K562 (cell line): ENCODE results near the gene HIPK2. TPM values are rescaled to one million over a fixed set of nuclear protein-coding genes. Genes with fewer than 3 reads are reported as not detected.
A peak's percentile ranks its signal among the peaks of the same experiment; 100 is the strongest.

Experiments
- ATF1 ChIP-seq, 2 experiments: fragments of 450-650 bp in 1 of 2; IDR thresholded peaks; 2 replicates each; pipeline ENCODE4 v1.6.1; 2016; ENCODE audit warnings: missing compliant biosample characterization in 1 of 2, missing genetic modification characterization in 1 of 2
- BRD9 ChIP-seq: fragments of 450-650 bp; IDR thresholded peaks from 2 replicates; pipeline ENCODE4 v1.6.1; 2018; ENCODE audit warnings: low read depth; ENCODE audit not compliant: partially characterized antibody
- HNRNPK ChIP-seq: fragments of 200-400 bp; formaldehyde crosslinking; IDR thresholded peaks from one replicate; pipeline ENCODE4 v1.6.1; 2018; ENCODE audit warnings: mild to moderate bottlenecking, low read depth, low read length; ENCODE audit not compliant: poor library complexity, severe bottlenecking
- KLF13 ChIP-seq: fragments of 450-650 bp; IDR thresholded peaks from 2 replicates; pipeline ENCODE4 v1.6.1; 2016; ENCODE audit warnings: missing genetic modification characterization, low read depth, mild to moderate bottlenecking, missing compliant biosample characterization, moderate library complexity, borderline replicate concordance
- RCOR1 ChIP-seq, 2 experiments: IDR thresholded peaks; 2 replicates each; pipeline ENCODE4 v1.6.1; 2012; ENCODE audit warnings: low read depth in 2 of 2, low read length in 2 of 2, borderline replicate concordance in 1 of 2, improper control_type of control experiment in 1 of 2
- SAFB ChIP-seq: fragments of 200-400 bp; formaldehyde crosslinking; IDR thresholded peaks from 2 replicates; pipeline ENCODE4 v1.6.1; 2017; ENCODE audit warnings: low read depth, low read length, borderline replicate concordance
- SIRT6 ChIP-seq: IDR thresholded peaks from one replicate; pipeline ENCODE4 v1.6.1; 2012; ENCODE audit warnings: low read depth, mild to moderate bottlenecking, control low read depth, inconsistent platforms, low read length, moderate library complexity
- TAF15 ChIP-seq: fragments of 200-400 bp; formaldehyde crosslinking; IDR thresholded peaks from 2 replicates; pipeline ENCODE4 v1.6.1; 2017; ENCODE audit warnings: mild to moderate bottlenecking, low read depth, low read length, moderate library complexity
- ZFP1 ChIP-seq: fragments of 450-650 bp; formaldehyde crosslinking; IDR thresholded peaks from 2 replicates; pipeline ENCODE4 v1.4.0; 2020; ENCODE audit warnings: mild to moderate bottlenecking, mixed read lengths
- ZNF24 ChIP-seq: fragments of 450-650 bp; IDR thresholded peaks from 2 replicates; pipeline ENCODE4 v1.6.1; 2016
- ZNF311 ChIP-seq: fragments of 250-450 bp; sonication (Bioruptor Pico); IDR thresholded peaks from 2 replicates; pipeline ENCODE4 v1.4.0; 2020; ENCODE audit warnings: mild to moderate bottlenecking, moderate library complexity
- ZNF431 ChIP-seq: sonication (generic); formaldehyde crosslinking; IDR thresholded peaks from 2 replicates; pipeline ENCODE4 v1.8.0; 2022; ENCODE audit warnings: mild to moderate bottlenecking, missing genetic modification reagents
- ZNF445 ChIP-seq: fragments of 250-450 bp; sonication (Bioruptor Pico); IDR thresholded peaks from 2 replicates; pipeline ENCODE4 v1.4.0; 2020; ENCODE audit warnings: low read depth, mild to moderate bottlenecking, moderate library complexity
- ZNF695 ChIP-seq: fragments of 450-650 bp; formaldehyde crosslinking; IDR thresholded peaks from 2 replicates; pipeline ENCODE4 v1.4.0; 2020; ENCODE audit warnings: mild to moderate bottlenecking, moderate library complexity
- ZSCAN29 ChIP-seq: fragments of 450-650 bp; IDR thresholded peaks from 2 replicates; pipeline ENCODE4 v1.6.1; 2017
- ZZZ3 ChIP-seq: fragments of 450-650 bp; IDR thresholded peaks from 2 replicates; pipeline ENCODE4 v1.6.1; 2016; ENCODE audit warnings: antibody characterized with exemption, mild to moderate bottlenecking, moderate library complexity
- polyA plus RNA-seq, 8 experiments: library from polyadenylated mRNA; depleted of rRNA in 4 of 8; stranded (reverse) in 5 of 8; unstranded in 3 of 8; fragments of >200 nt; fragmentation: Nextera tagmentation in 2 of 8; fragmentation: Illumina TruSeq in 1 of 8; extraction: Ambion mirVana in 2 of 8; extraction: Trizol in 1 of 8; gene quantifications; 2 replicates each; pipeline versions ENCODE4 v1.2.1 to v1.2.3, GENCODE V29; 2011 to 2014; ENCODE audit warnings: inconsistent platforms in 1 of 8, missing spikeins in 1 of 8
- total RNA-seq, 7 experiments: library from RNA; depleted of rRNA in 6 of 7; stranded (reverse); fragments of >200 nt in 6 of 7; fragmentation: Illumina TruSeq in 2 of 7; extraction: Trizol in 2 of 7; gene quantifications; 2 replicates each; pipeline versions ENCODE4 v1.2.1 to v1.2.3, GENCODE V29; 2011 to 2021; ENCODE audit warnings: low replicate concordance in 1 of 7
- TF ChIP-seq, protein P1 (sequence below): fragments of 250-450 bp; sonication (Bioruptor Pico); IDR thresholded peaks from 2 replicates; pipeline ENCODE4 v1.5.0; 2021
- TF ChIP-seq, protein P2 (sequence below): fragments of 450-650 bp; IDR thresholded peaks from 2 replicates; pipeline ENCODE4 v1.6.1; 2016; ENCODE audit warnings: antibody characterized with exemption
- TF ChIP-seq, protein P3 (sequence below): fragments of 450-650 bp; formaldehyde crosslinking; conservative IDR thresholded peaks from 2 replicates; pipeline ENCODE4 v1.4.0; 2022; ENCODE audit warnings: mild to moderate bottlenecking, missing genetic modification characterization
- TF ChIP-seq, protein P4 (sequence below): fragments of 250-450 bp; sonication (Bioruptor Pico); IDR thresholded peaks from 2 replicates; pipeline ENCODE4 v1.5.0; 2020; ENCODE audit warnings: mild to moderate bottlenecking
- TF ChIP-seq, protein P5 (sequence below): fragments of 250-450 bp; sonication (Bioruptor Pico); IDR thresholded peaks from 2 replicates; pipeline ENCODE4 v1.8.0; 2022; ENCODE audit warnings: moderate library complexity, mild to moderate bottlenecking, inconsistent platforms
- TF ChIP-seq, protein P6 (sequence below): fragments of 250-450 bp; sonication (Bioruptor Pico); IDR thresholded peaks from 2 replicates; pipeline ENCODE4 v1.8.0; 2022; ENCODE audit warnings: inconsistent platforms, mild to moderate bottlenecking, moderate library complexity, borderline replicate concordance

Gene HIPK2
- total and polyA plus RNA-seq, 9 of the 15 experiments (the other 6 are each of a cell fraction or from before 2014, with no cell fraction given): 0.69 to 19.8 (median 5.1) TPM

DNA sequence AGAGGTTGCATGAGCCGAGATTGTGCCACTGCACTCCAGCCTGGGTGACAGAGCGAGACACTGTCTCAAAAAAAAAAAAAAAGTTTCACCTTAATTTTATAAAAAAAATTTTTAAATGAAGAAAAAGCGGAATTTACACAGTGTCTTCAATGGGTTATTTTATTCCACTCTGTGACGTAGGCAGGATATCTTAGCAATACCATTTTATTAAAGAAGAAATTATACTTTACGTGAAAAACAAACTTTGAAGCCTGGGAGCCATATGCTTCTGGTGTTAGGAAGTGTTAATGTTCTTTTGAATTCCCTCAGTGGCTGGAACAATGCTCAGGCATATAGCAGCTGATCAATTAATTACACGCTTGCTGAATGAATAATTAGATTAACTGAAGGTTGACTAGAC, 176.6 kb downstream of the HIPK2 start (continued):
- TF ChIP-seq, protein P1, sequence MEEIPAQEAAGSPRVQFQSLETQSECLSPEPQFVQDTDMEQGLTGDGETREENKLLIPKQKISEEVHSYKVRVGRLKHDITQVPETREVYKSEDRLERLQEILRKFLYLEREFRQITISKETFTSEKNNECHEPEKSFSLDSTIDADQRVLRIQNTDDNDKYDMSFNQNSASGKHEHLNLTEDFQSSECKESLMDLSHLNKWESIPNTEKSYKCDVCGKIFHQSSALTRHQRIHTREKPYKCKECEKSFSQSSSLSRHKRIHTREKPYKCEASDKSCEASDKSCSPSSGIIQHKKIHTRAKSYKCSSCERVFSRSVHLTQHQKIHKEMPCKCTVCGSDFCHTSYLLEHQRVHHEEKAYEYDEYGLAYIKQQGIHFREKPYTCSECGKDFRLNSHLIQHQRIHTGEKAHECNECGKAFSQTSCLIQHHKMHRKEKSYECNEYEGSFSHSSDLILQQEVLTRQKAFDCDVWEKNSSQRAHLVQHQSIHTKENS (CRISPR knock-in tag): no peak
- TF ChIP-seq ZNF24: no peak
- TF ChIP-seq ZZZ3: no peak
- no peak for TF ChIP-seq RCOR1 (IDR thresholded peaks at IDR 0.05; ENCODE audit: borderline replicate concordance in 1 of 2, low read depth in 2 of 2, low read length in 2 of 2)
- TF ChIP-seq KLF13 (tag): no peak
- no peak for TF ChIP-seq TAF15
- no peak for TF ChIP-seq ZNF445 (CRISPR knock-in tag)
- TF ChIP-seq, protein P2, sequence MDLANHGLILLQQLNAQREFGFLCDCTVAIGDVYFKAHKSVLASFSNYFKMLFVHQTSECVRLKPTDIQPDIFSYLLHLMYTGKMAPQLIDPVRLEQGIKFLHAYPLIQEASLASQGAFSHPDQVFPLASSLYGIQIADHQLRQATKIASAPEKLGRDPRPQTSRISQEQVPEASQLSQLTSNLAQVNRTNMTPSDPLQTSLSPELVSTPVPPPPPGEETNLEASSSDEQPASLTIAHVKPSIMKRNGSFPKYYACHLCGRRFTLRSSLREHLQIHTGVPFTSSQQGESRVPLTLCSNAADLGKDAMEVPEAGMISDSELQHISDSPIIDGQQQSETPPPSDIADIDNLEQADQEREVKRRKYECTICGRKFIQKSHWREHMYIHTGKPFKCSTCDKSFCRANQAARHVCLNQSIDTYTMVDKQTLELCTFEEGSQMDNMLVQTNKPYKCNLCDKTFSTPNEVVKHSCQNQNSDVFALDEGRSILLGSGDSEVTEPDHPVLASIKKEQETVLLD: no peak
- no peak for TF ChIP-seq ZNF311
- no peak for TF ChIP-seq ZSCAN29
- no peak for TF ChIP-seq SAFB
- no peak for TF ChIP-seq ZNF431
- TF ChIP-seq, protein P3, sequence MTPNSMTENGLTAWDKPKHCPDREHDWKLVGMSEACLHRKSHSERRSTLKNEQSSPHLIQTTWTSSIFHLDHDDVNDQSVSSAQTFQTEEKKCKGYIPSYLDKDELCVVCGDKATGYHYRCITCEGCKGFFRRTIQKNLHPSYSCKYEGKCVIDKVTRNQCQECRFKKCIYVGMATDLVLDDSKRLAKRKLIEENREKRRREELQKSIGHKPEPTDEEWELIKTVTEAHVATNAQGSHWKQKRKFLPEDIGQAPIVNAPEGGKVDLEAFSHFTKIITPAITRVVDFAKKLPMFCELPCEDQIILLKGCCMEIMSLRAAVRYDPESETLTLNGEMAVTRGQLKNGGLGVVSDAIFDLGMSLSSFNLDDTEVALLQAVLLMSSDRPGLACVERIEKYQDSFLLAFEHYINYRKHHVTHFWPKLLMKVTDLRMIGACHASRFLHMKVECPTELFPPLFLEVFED (CRISPR knock-in tag): no peak
- TF ChIP-seq, protein P4, sequence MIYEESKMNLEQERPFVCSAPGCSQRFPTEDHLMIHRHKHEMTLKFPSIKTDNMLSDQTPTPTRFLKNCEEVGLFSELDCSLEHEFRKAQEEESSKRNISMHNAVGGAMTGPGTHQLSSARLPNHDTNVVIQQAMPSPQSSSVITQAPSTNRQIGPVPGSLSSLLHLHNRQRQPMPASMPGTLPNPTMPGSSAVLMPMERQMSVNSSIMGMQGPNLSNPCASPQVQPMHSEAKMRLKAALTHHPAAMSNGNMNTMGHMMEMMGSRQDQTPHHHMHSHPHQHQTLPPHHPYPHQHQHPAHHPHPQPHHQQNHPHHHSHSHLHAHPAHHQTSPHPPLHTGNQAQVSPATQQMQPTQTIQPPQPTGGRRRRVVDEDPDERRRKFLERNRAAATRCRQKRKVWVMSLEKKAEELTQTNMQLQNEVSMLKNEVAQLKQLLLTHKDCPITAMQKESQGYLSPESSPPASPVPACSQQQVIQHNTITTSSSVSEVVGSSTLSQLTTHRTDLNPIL: no peak
- TF ChIP-seq SIRT6: no peak
- TF ChIP-seq BRD9: no peak
- TF ChIP-seq, protein P5, sequence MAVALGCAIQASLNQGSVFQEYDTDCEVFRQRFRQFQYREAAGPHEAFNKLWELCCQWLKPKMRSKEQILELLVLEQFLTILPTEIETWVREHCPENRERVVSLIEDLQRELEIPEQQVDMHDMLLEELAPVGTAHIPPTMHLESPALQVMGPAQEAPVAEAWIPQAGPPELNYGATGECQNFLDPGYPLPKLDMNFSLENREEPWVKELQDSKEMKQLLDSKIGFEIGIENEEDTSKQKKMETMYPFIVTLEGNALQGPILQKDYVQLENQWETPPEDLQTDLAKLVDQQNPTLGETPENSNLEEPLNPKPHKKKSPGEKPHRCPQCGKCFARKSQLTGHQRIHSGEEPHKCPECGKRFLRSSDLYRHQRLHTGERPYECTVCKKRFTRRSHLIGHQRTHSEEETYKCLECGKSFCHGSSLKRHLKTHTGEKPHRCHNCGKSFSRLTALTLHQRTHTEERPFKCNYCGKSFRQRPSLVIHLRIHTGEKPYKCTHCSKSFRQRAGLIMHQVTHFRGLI (CRISPR knock-in tag): 0 out of 2 replicates have a peak, but pooled peaks have one; percentile 41
- no peak for TF ChIP-seq ATF1 (CRISPR knock-in tag; IDR thresholded peaks at IDR 0.05)
- no peak for TF ChIP-seq ATF1 (tag; IDR thresholded peaks at IDR 0.05)
- no peak for TF ChIP-seq HNRNPK
- TF ChIP-seq ZFP1 (CRISPR knock-in tag): no peak
- TF ChIP-seq, protein P6, sequence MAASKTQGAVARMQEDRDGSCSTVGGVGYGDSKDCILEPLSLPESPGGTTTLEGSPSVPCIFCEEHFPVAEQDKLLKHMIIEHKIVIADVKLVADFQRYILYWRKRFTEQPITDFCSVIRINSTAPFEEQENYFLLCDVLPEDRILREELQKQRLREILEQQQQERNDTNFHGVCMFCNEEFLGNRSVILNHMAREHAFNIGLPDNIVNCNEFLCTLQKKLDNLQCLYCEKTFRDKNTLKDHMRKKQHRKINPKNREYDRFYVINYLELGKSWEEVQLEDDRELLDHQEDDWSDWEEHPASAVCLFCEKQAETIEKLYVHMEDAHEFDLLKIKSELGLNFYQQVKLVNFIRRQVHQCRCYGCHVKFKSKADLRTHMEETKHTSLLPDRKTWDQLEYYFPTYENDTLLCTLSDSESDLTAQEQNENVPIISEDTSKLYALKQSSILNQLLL: peak; percentile 96
- TF ChIP-seq ZNF695 (CRISPR knock-in tag): no peak
